Measurements from ENCODE around the gene NFATC2. TPM values are rescaled to one million over a fixed set of nuclear protein-coding genes. Genes with fewer than 3 reads are reported as not detected.
"Not testable (repeated sequence)": the region's sequence is repeated elsewhere in the genome, so short reads cannot be mapped to it uniquely, and the experiment has no call there.

Gene NFATC2
- total RNA-seq, 1 donor, result 16.2 TPM

DNA sequence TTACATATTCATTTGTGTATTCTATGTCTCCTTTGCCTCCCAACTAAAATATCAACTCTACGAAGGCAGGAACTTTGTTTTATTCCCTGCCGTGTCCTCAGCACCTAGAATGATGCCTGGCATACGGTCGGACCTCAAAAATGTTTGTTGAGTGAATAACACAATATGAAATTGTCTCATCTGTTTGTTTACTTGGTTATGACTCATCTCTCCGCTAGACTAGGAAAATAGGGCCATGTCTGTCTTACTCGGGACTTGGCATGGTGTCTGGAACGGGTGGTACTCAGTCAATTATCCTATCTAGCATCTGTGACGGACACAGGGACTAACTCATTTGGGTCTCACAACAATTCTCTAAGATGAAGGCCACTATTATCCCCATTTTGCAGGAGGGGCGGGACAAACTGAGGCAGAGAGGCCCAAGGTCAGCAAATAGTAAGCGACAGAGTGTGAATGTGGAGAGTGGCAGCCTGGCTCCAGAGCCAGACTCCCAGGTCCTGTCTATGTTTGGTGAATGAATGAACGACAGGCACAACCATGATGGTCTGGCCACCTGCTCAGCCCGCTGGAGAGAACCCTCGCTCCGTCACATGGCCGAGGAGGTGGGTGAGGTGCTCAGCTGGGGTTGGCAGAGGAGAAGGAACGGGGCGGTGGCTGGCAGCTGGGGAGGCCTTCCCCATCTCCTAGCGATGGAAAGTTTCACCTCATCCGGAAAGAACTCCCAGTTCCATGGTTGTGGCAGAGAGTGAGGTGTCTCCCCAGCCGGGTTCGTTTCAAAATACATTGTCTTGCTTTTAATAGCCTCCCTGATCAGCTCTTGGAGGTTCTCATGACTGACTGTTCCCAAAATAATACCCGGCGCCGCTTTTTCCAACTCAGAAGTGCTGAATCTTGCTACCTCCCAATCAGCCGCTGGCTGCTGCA lies 27.6 kb upstream of the NFATC2 start:
- DNase-seq (ENCODE audit: low read depth in 2 of 3, low spot score in 2 of 3), result no peak

GRCh38 chr20:51568533-51568932 lies 26.0 kb upstream of the NFATC2 start:
- not testable (repeated sequence) for DNase-seq (ENCODE audit: low read depth in 2 of 3, low spot score in 2 of 3)

DNA sequence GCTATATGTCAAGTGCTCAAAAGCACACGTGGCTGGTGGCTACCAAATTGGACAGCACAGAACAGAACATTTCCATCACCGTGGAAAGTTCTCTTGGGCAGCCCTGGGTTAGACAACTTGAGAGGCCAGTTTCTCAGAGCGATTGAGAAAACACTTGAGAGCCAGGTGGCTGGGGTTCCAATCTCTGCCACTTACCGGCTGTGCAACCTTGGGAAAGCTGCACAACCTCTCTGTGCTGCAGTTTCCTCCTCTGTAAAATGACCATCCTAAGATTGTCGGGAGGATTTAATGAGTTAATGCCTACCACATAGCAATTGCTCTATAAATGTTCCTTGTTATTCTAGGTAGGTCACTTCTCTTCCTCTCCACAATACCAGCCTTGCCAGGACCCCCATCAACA lies 25.1 kb upstream of the NFATC2 start:
- no peak for DNase-seq (ENCODE audit: low read depth in 2 of 3, low spot score in 2 of 3)

DNA sequence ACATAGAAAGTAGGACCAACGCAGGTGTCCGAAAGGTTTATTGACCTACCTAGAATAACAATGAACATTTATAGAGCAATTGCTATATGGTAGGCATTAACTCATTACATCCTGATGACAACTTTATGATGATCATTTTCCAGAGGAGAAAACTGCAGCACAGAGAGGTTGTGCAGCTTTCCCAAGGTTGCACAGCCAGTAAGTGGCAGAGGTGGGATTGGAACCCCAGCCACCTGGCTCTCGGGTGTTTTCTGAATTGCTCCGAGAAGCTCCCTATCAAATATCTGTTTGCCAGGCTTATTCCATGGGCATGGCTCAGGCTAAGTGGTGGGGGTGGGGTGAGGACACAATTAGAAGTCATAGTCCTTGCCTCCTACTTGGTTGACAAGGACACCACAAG lies 24.1 kb upstream of the NFATC2 start:
- DNase-seq (ENCODE audit: low read depth in 2 of 3, low spot score in 2 of 3), result no peak

DNA sequence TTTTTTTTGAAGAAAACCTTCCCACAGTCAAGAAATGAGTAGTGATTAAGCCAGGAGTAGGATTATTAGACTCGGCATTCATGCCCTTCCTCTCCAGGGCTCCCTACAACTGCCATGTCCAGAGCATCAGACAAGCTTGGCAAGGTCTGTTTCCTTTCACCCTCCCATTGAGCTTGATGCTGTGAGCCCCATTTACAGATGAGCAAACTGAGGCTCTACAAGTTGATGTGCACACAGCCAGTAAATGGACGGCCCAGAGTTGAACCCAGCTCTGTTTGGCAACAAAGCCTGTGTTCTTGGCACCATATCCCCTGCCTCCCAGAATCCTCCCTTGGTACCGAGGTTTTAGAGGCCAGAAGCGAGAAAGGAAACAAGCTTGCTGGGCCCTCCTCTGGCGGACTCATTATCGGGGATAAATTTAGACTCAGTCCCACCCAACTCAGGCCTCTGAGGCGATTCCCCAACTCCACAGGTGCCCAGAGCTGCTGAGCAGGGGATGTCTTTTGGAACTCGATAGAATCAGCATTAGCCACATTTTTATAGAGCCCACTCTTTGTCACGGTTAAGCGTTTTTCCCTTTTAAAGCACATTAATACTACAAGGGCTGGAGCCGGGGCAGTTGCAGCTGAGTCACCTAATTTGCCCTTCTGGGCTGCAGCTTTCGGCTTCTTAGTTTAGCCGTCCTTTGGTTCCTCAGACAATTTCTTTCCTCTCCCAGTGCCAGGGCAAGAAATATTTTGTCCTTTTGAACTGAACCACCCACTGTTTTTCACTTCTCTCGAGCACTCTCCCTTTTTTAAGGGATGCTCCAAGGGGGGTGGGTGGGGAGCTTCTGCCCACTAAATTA lies 23.0 kb upstream of the NFATC2 start:
- peak in 1 of 3 donors; percentile 45 for DNase-seq (ENCODE audit: low read depth in 2 of 3, low spot score in 2 of 3)

- peak in 2 of 3 donors; percentile 78 to 84 for DNase-seq (ENCODE audit: low read depth in 2 of 3, low spot score in 2 of 3)
Measured at GRCh38 chr20:51563486-51564332, 21.2 kb upstream of the NFATC2 start.

- DNase-seq (ENCODE audit: low read depth in 2 of 3, low spot score in 2 of 3), result no peak
Measured at GRCh38 chr20:51563174-51563485, 20.6 kb upstream of the NFATC2 start.

DNA sequence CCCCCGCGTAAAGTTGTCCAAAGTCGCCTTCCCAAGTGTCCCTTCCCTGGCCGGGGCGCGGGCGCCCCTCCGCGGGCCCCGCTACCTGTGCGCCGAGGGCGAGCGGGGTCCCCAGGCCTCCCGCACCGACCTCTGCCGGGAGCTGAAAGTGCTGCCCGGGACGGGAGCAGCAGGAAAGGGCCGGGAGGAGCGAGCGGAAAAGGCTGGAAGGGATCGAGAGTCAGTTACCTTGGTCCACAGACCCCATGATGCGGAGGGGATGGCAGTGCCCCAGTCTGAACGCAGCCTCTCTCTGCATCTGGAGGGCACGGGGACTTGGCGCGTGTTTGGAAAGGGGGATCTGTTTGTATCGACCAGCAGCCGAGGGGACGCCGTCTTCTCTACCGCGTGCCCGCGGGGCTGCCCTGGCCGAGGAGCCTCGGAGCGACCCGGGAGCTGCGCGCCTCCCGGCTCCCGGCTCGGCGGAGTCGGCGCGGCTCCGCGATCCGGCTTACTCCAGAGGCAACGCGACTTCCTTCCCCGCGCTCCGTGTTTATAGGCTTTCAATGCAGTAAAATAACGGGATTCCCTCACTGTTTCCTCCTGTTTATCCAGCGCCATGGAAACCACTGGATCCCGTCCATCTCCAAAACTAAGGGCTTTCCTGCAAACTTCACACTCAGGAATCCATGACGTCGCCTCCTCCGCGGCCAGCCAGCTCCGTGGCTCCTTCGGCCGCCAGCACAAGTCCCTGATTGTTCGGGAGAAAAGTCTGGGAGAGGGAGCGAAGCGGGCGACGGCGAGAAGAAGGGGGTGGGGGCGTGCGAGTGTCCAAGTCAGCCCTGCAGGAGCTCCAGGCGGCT lies 20.0 kb upstream of the NFATC2 start:
- peak in 1 of 3 donors; percentile 35 for DNase-seq (ENCODE audit: low read depth in 2 of 3, low spot score in 2 of 3)

- DNase-seq (ENCODE audit: low read depth in 2 of 3, low spot score in 2 of 3), result no peak
Measured at GRCh38 chr20:51562027-51562331, 19.5 kb upstream of the NFATC2 start.

DNA sequence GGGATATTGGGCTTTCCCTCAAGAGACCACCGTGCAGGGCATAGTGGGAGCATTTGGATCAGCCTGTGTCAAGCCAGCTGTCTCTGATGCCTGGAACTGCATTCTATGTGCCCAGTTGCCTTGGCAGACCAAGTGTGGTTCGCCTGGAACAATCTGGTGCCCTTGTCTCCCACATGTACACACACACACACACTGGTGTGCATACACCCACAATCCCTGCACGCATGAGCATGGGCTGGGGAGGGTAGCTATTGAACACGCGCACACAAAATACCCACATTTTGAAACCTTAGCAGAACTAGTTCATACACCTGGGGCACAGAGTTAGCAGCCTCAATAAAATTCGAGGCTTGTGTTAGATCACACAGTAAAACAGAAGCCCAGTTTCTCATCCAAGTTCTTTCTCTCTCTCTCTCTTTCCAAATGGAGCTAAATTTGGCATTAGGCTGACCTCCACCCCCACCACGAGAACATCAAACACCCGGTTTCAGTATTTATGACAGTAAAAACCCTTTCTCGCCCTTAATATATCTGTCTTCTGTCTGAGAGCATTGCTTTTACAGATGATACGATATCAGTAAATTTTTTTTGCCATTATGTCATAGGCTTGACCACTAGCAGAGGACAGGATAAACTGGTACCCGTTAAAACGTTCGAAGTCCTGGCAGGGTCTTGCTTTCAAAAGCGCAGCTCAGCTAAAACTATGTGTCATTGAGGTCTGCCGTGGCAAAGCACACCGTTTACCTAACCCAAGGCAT lies 18.2 kb upstream of the NFATC2 start:
- DNase-seq (ENCODE audit: low read depth in 2 of 3, low spot score in 2 of 3), result no peak

- no peak for DNase-seq (ENCODE audit: low read depth in 2 of 3, low spot score in 2 of 3)
Measured at GRCh38 chr20:51560042-51560441, 17.5 kb upstream of the NFATC2 start.

DNA sequence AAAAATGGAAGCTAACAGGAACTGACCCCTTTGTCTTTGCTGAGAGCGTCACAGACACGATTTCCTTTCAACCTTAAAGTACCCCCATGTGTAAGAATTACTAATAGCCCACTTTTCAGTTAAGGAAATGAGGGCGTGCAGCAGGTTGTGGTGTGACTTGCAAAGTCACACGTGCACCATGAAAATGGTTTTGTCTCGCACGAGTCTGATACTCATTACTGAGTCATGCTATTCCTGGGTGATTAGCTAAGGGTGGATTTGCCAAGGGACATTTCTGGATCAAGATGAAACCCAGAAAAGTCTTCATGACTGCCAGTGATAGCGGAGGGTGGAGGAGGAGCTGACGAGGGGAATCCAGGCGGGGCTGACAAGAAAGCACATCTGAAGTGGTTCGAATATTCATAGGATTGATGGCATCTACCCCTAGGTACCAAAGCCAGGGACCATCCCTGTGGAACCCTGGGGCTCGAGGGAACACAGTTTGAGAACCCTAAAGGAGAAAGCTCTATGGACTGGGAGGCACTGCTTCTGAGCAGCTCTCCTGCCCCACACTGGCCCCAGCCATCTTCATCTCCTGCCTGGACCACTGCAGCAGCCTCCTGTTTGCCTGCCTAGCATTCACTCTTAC lies 12.1 kb upstream of the NFATC2 start:
- DNase-seq (ENCODE audit: low read depth in 2 of 3, low spot score in 2 of 3), result peak in 1 of 3 donors; percentile 51

GRCh38 chr20:51553897-51554486 lies 11.5 kb upstream of the NFATC2 start:
- no peak for DNase-seq (ENCODE audit: low read depth in 2 of 3, low spot score in 2 of 3)

GRCh38 chr20:51551186-51551585 lies 8.7 kb upstream of the NFATC2 start:
- no peak for DNase-seq (ENCODE audit: low read depth in 2 of 3, low spot score in 2 of 3)

DNA sequence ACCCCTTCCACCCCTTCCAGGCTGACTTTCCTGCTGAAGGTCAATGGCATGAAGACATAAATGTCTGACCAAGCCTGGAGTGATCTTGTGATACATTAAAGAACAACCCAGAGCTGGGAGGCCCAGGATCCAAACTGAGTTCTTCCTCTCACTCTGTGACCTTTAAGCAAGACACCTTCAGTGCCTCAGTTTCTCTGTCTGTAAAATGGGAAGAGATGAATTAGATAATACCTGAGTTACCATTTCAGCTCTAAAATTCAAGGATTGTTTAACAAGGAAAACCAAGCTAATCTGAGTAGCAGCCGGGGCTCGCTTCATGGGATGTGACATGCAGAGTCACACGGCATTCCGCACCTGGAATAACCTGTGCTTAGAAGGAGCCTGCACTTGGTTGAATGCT lies 7.0 kb upstream of the NFATC2 start:
- no peak for DNase-seq (ENCODE audit: low read depth in 2 of 3, low spot score in 2 of 3)

DNA sequence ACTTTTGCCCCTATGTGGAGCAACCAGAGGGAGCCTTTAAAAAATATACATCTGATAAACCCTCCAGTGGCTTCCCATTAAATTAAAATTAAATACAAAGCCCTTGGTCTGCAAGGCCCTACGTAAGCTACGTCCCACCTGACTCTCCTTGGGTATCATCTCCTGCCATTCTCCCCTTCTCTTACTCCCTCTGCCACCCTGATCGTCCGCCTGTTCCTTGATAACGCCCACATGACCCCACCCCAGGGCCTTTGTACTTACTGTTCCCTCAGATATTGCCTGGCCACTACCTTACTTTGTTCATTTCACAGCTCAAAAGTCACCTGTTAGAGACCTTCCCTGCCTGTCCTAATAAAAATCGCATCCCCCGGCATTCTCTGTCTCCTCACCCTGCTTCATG lies 5.4 kb upstream of the NFATC2 start:
- DNase-seq (ENCODE audit: low read depth in 2 of 3, low spot score in 2 of 3), result no peak

GRCh38 chr20:51545515-51545914 lies 3.0 kb upstream of the NFATC2 start:
- DNase-seq (ENCODE audit: low read depth in 2 of 3, low spot score in 2 of 3), result no peak

DNA sequence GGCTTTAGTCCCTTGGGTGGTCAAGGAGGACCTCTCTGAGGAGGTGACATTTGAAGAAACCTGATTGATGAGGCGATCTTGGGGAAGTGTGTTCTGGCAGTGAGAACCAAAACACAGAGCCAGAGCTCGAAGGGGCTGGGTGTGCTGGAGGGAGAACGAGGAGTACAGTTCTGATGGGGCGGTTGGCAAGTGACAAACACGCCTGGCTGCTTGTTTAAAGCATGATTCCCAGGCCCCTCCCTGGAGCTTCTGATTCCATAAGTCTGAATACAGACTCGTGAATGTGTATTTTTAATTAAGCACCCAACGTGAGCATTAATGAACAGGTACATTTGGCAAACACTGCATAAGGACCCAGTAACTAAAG lies 886 bp upstream of the NFATC2 start:
- no peak for DNase-seq (ENCODE audit: low read depth in 2 of 3, low spot score in 2 of 3)
